HCT116 (cell line): ENCODE results near the gene IFI27. TPM values are rescaled to one million over a fixed set of nuclear protein-coding genes. Genes with fewer than 3 reads are reported as not detected.

Experiments
- ATAC-seq: fragments of 200-7000 bp; cut with Tn5 transposase; 2 replicates; pipeline ENCODE4 v1.9.1; 2020; ENCODE audit warnings: mild to moderate bottlenecking, moderate library complexity
- BruUV-seq: library from RNA; stranded (reverse); fragments of 400-500 nt; replicated peaks from 2 replicates; lab custom pipeline; 2021; lab: Mats Ljungman, UMichigan
- CTCF ChIA-PET: fragments of 300-600 bp; sonication (Branson Sonifier 250); formaldehyde crosslinking; loops from one replicate; lab custom pipeline; 2021; ENCODE audit warnings: antibody characterized with exemption; lab: Charles Lee
- POLR2A ChIA-PET: fragments of 300-600, 350-600 bp; sonication (Branson Sonifier 250); formaldehyde crosslinking; loops from one replicate; lab custom pipeline; 2021; ENCODE audit warnings: antibody characterized with exemption; lab: Charles Lee
- RAD21 ChIA-PET, 2 experiments: fragments of 300-600 bp; sonication (Branson Sonifier 250); formaldehyde crosslinking; loops; one replicate each; lab custom pipeline; 2023; ENCODE audit warnings: low total read pairs in 2 of 2; ENCODE audit not compliant: uncharacterized antibody in 2 of 2, unreplicated experiment in 2 of 2, low non-redundant PET in 1 of 2; lab: Charles Lee
- DNase-seq: peaks from one replicate; pipeline ENCODE4 v3.0.0-alpha.2; 2010; ENCODE audit warnings: low read depth, low spot score
- H2AFZ ChIP-seq: fragments of 200-600 bp; shearing (Covaris generic), sonication (generic); 2 replicates; pipeline ENCODE4 v1.6.1; 2017; ENCODE audit warnings: low read depth, mixed run types, mixed read lengths, antibody characterized with exemption, low read length; ENCODE audit not compliant: poor library complexity, severe bottlenecking
- H3K27ac ChIP-seq: 2 replicates; pipeline ENCODE4 v1.5.1; 2012; ENCODE audit warnings: low read depth, low read length
- H3K27me3 ChIP-seq: fragments of 200-600 bp; sonication (generic); 2 replicates; pipeline ENCODE4 v1.6.1; 2016; ENCODE audit warnings: mixed run types, low read length, mixed read lengths; ENCODE audit not compliant: insufficient read depth
- H3K36me3 ChIP-seq, 2 experiments: fragments of 200-500 bp in 1 of 2; fragments of 200-600 bp in 1 of 2; sonication (Bioruptor generic) in 1 of 2; sonication (generic) in 1 of 2; 2 replicates each; pipeline versions ENCODE4 v1.5.1 to v1.6.1; 2014 to 2016; ENCODE audit warnings: low read length in 2 of 2, inconsistent platforms in 1 of 2, mixed read lengths in 1 of 2, mixed run types in 1 of 2; ENCODE audit not compliant: insufficient read depth in 2 of 2, control insufficient read depth in 1 of 2
- H3K4me1 ChIP-seq, 2 experiments: fragments of 200-600 bp in 1 of 2; sonication (generic) in 1 of 2; 2 replicates each; pipeline versions ENCODE4 v1.5.1 to v1.6.1; 2012 to 2017; ENCODE audit warnings: low read length in 2 of 2, inconsistent platforms in 1 of 2, mild to moderate bottlenecking in 1 of 2, mixed read lengths in 1 of 2, mixed run types in 1 of 2, moderate library complexity in 1 of 2; ENCODE audit not compliant: insufficient read depth in 2 of 2, control insufficient read depth in 1 of 2
- H3K4me2 ChIP-seq: fragments of 200-600 bp; sonication (generic); 2 replicates; pipeline ENCODE4 v1.6.1; 2017; ENCODE audit warnings: mixed run types, low read length, mixed read lengths
- H3K4me3 ChIP-seq, 2 experiments: fragments of 200-600 bp in 1 of 2; sonication (generic) in 1 of 2; replicated peaks in 1 of 2; 2 replicates each; pipeline ENCODE4 v1.5.1; 2011 to 2016; ENCODE audit warnings: low read length in 2 of 2, control low read depth in 1 of 2, low read depth in 1 of 2, mild to moderate bottlenecking in 1 of 2, mixed read lengths in 1 of 2, mixed run types in 1 of 2
- H3K79me2 ChIP-seq: fragments of 200-600 bp; sonication (generic); 2 replicates; pipeline ENCODE4 v1.6.1; 2017; ENCODE audit warnings: mild to moderate bottlenecking, mixed run types, low read length, moderate library complexity, mixed read lengths; ENCODE audit not compliant: insufficient read depth
- H3K9ac ChIP-seq: fragments of 200-600 bp; sonication (generic); 2 replicates; pipeline ENCODE4 v1.6.1; 2016; ENCODE audit warnings: low read length, mixed read lengths
- H3K9me2 ChIP-seq: fragments of 200-600 bp; sonication (generic), shearing (Covaris generic); 2 replicates; pipeline ENCODE4 v1.6.1; 2017; ENCODE audit warnings: mixed run types, mild to moderate bottlenecking, moderate library complexity; ENCODE audit not compliant: insufficient read depth
- H3K9me3 ChIP-seq, 2 experiments: fragments of 200-500 bp in 1 of 2; fragments of 200-600 bp in 1 of 2; sonication (Bioruptor generic) in 1 of 2; sonication (generic) in 1 of 2; 2 replicates each; pipeline ENCODE4 v1.6.1; 2014 to 2017; ENCODE audit warnings: low read length in 2 of 2, mixed read lengths in 2 of 2, inconsistent platforms in 1 of 2, low read depth in 1 of 2, mild to moderate bottlenecking in 1 of 2, mixed run types in 1 of 2, moderate library complexity in 1 of 2; ENCODE audit not compliant: control insufficient read depth in 1 of 2, insufficient read depth in 1 of 2
- H4K20me1 ChIP-seq: fragments of 200-600 bp; sonication (generic), shearing (Covaris generic); 2 replicates; pipeline ENCODE4 v1.6.1; 2017; ENCODE audit warnings: mixed run types, mild to moderate bottlenecking, moderate library complexity; ENCODE audit not compliant: insufficient read depth
- ATF3 ChIP-seq: IDR thresholded peaks from 2 replicates; pipeline ENCODE4 v1.6.1; 2012
- CBX3 ChIP-seq: IDR thresholded peaks from 2 replicates; pipeline ENCODE4 v1.6.1; 2012; ENCODE audit warnings: low read depth
- CTCF ChIP-seq, 3 experiments: fragments of 200-600 bp in 1 of 3; sonication (generic) in 1 of 3; IDR thresholded peaks in 2 of 3; conservative IDR thresholded peaks in 1 of 3; 2 replicates each; pipeline ENCODE4 v1.5.1; 2012 to 2017; ENCODE audit warnings: low read depth in 2 of 3, low read length in 2 of 3, antibody characterized with exemption in 1 of 3, borderline replicate concordance in 1 of 3, control low read depth in 1 of 3, mild to moderate bottlenecking in 1 of 3, mixed read lengths in 1 of 3, mixed run types in 1 of 3, moderate library complexity in 1 of 3; ENCODE audit not compliant: insufficient read depth in 1 of 3
- ELF1 ChIP-seq: IDR thresholded peaks from 2 replicates; pipeline ENCODE4 v1.6.1; 2012; ENCODE audit warnings: low read depth, borderline replicate concordance
- EZH2 ChIP-seq: fragments of 200-600 bp; sonication (generic); IDR thresholded peaks from 2 replicates; pipeline ENCODE4 v1.6.1; 2017; ENCODE audit warnings: antibody characterized with exemption, mixed run types
- JUND ChIP-seq: IDR thresholded peaks from 2 replicates; pipeline ENCODE4 v1.6.1; 2012
- SP1 ChIP-seq: IDR thresholded peaks from 2 replicates; pipeline ENCODE4 v1.6.1; 2012; ENCODE audit warnings: low read depth
- SRF ChIP-seq: IDR thresholded peaks from 2 replicates; pipeline ENCODE4 v1.6.1; 2012; ENCODE audit warnings: low read depth
- YY1 ChIP-seq: IDR thresholded peaks from 2 replicates; pipeline ENCODE4 v1.6.1; 2011; ENCODE audit warnings: low read length, low read depth, moderate library complexity, mild to moderate bottlenecking; ENCODE audit not compliant: insufficient replicate concordance; ENCODE audit errors: extremely low read depth
- ZFX ChIP-seq: fragments of 450-650 bp; IDR thresholded peaks from 2 replicates; pipeline ENCODE4 v1.6.1; 2017
- intact Hi-C: fragments of 100-400 bp; cut with micrococcal nuclease; formaldehyde crosslinking; loops from 2 replicates; pipeline ENCODE4 v1.10.0; 2022
- total RNA-seq: library from RNA; stranded (reverse); gene quantifications from one replicate; pipeline ENCODE4 v1.2.1, GENCODE V29; 2021; ENCODE audit not compliant: unreplicated experiment

Gene IFI27
- total RNA-seq, 1 experiment from 2014 or later = 3.8 TPM

GRCh38 chr14:94122438-94122837 lies 11.9 kb downstream of the IFI27 start:
- H3K27ac ChIP-seq = no peak overlapping the region
- RAD21 ChIA-PET = no interaction called here
- DNase-seq (no peak), ATAC-seq (no peak)
- no peak overlapping the region for H3K4me3 ChIP-seq
- H3K9me3 ChIP-seq = peaks cover 0 to 11% of the 10 kb centered on the region in 2 experiments; a peak in 2 of 4 replicates
- peaks cover 3% of the 10 kb centered on the region; the same call in 1 of the 2 replicates for H3K27me3 ChIP-seq
- CTCF ChIA-PET = interaction anchor here (0.6 kb wide), 1 partner anchor 20 kb away, joined by 3 read pairs; no protein-coding TSS in a partner anchor
- H2AFZ ChIP-seq = no peak overlapping the region
- POLR2A ChIA-PET = no interaction called here
- H4K20me1 ChIP-seq = no peaks in the 10 kb centered on the region
- no peaks in the 10 kb centered on the region for H3K36me3 ChIP-seq
- H3K9ac ChIP-seq = no peak overlapping the region
- H3K4me1 ChIP-seq = no peaks in the 10 kb centered on the region
- no peaks in the 10 kb centered on the region for H3K79me2 ChIP-seq
- no peak overlapping the region for H3K4me2 ChIP-seq
- H3K9me2 ChIP-seq = no peaks in the 10 kb centered on the region
- no TSS peak for BruUV-seq
- TF ChIP-seq CTCF (IDR thresholded peaks at IDR 0.05 in 2 of 3, conservative IDR thresholded peaks at IDR 0.05 in 1 of 3; ENCODE audit: borderline replicate concordance in 1 of 3, insufficient read depth in 1 of 3, low read depth in 2 of 3, low read length in 2 of 3) (no peak), JUND (no peak), SRF (no peak), ELF1 (no peak), CBX3 (no peak), EZH2 (no peak), ZFX (no peak), YY1 (no peak), SP1 (no peak), ATF3 (no peak)
- intact Hi-C loops = no loop called here
